IPS-20b (cell line): ENCODE data around the gene STH.
"Not testable (repeated sequence)": the region's sequence is repeated elsewhere in the genome, so short reads cannot be mapped to it uniquely, and the experiment has no call there.

ENCODE experiments used
- H3K27ac ChIP-seq: one replicate; pipeline ENCODE4 v1.5.1; 2013; ENCODE audit warnings: low read length
- H3K27me3 ChIP-seq: 2 replicates; pipeline ENCODE4 v1.6.1; 2013; ENCODE audit warnings: mild to moderate bottlenecking, low read length, inconsistent platforms; ENCODE audit not compliant: insufficient read depth
- H3K36me3 ChIP-seq: 2 replicates; pipeline ENCODE4 v1.6.1; 2013; ENCODE audit warnings: low read depth, mild to moderate bottlenecking, inconsistent platforms, low read length, moderate library complexity; ENCODE audit not compliant: insufficient read depth
- H3K4me1 ChIP-seq: 2 replicates; pipeline ENCODE4 v1.6.1; 2013; ENCODE audit warnings: mild to moderate bottlenecking, control low read depth, inconsistent platforms, low read length, moderate library complexity; ENCODE audit not compliant: insufficient read depth
- H3K4me3 ChIP-seq: 2 replicates; pipeline ENCODE4 v1.5.1; 2013; ENCODE audit warnings: mild to moderate bottlenecking, low read length, inconsistent platforms
- H3K9ac ChIP-seq: 2 replicates; pipeline ENCODE4 v1.6.1; 2013; ENCODE audit warnings: low read depth, mild to moderate bottlenecking, inconsistent platforms, low read length, moderate library complexity
- H3K9me3 ChIP-seq: 2 replicates; pipeline ENCODE4 v1.6.1; 2013; ENCODE audit warnings: mild to moderate bottlenecking, low read depth, low read length, inconsistent platforms; ENCODE audit not compliant: insufficient read depth

Gene STH

DNA sequence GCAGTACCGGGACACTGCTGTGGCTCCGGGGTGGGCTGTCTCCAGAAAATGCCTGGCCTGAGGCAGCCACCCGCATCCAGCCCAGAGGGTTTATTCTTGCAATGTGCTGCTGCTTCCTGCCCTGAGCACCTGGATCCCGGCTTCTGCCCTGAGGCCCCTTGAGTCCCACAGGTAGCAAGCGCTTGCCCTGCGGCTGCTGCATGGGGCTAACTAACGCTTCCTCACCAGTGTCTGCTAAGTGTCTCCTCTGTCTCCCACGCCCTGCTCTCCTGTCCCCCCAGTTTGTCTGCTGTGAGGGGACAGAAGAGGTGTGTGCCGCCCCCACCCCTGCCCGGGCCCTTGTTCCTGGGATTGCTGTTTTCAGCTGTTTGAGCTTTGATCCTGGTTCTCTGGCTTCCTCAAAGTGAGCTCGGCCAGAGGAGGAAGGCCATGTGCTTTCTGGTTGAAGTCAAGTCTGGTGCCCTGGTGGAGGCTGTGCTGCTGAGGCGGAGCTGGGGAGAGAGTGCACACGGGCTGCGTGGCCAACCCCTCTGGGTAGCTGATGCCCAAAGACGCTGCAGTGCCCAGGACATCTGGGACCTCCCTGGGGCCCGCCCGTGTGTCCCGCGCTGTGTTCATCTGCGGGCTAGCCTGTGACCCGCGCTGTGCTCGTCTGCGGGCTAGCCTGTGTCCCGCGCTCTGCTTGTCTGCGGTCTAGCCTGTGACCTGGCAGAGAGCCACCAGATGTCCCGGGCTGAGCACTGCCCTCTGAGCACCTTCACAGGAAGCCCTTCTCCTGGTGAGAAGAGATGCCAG is 12.9 kb downstream of the STH start:
- Histone ChIP-seq H3K4me1 (no peaks in the 10 kb centered on the region), H3K36me3 (no peaks in the 10 kb centered on the region), H3K9ac (no peak overlapping the region), H3K4me3 (no peak overlapping the region), H3K9me3 (no peaks in the 10 kb centered on the region), H3K27me3 (no peaks in the 10 kb centered on the region), H3K27ac (no peak overlapping the region)

DNA sequence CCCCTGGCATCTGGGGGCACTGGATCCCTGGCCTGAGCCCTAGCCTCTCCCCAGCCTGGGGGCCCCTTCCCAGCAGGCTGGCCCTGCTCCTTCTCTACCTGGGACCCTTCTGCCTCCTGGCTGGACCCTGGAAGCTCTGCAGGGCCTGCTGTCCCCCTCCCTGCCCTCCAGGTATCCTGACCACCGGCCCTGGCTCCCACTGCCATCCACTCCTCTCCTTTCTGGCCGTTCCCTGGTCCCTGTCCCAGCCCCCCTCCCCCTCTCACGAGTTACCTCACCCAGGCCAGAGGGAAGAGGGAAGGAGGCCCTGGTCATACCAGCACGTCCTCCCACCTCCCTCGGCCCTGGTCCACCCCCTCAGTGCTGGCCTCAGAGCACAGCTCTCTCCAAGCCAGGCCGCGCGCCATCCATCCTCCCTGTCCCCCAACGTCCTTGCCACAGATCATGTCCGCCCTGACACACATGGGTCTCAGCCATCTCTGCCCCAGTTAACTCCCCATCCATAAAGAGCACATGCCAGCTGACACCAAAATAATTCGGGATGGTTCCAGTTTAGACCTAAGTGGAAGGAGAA is 13.5 kb downstream of the STH start:
- Histone ChIP-seq H3K4me3 (no peak overlapping the region), H3K36me3 (no peaks in the 10 kb centered on the region), H3K9ac (no peak overlapping the region), H3K4me1 (no peaks in the 10 kb centered on the region), H3K27ac (no peak overlapping the region), H3K9me3 (no peaks in the 10 kb centered on the region), H3K27me3 (no peaks in the 10 kb centered on the region)

DNA sequence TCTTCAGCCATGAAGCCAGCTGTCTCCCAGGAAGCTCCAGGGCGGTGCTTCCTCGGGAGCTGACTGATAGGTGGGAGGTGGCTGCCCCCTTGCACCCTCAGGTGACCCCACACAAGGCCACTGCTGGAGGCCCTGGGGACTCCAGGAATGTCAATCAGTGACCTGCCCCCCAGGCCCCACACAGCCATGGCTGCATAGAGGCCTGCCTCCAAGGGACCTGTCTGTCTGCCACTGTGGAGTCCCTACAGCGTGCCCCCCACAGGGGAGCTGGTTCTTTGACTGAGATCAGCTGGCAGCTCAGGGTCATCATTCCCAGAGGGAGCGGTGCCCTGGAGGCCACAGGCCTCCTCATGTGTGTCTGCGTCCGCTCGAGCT is 14.1 kb downstream of the STH start:
- no peaks in the 10 kb centered on the region for H3K4me1 ChIP-seq
- H3K27ac ChIP-seq: no peak overlapping the region
- no peak overlapping the region for H3K4me3 ChIP-seq
- H3K9me3 ChIP-seq: no peaks in the 10 kb centered on the region
- H3K27me3 ChIP-seq: no peaks in the 10 kb centered on the region
- no peaks in the 10 kb centered on the region for H3K36me3 ChIP-seq
- H3K9ac ChIP-seq: no peak overlapping the region

DNA sequence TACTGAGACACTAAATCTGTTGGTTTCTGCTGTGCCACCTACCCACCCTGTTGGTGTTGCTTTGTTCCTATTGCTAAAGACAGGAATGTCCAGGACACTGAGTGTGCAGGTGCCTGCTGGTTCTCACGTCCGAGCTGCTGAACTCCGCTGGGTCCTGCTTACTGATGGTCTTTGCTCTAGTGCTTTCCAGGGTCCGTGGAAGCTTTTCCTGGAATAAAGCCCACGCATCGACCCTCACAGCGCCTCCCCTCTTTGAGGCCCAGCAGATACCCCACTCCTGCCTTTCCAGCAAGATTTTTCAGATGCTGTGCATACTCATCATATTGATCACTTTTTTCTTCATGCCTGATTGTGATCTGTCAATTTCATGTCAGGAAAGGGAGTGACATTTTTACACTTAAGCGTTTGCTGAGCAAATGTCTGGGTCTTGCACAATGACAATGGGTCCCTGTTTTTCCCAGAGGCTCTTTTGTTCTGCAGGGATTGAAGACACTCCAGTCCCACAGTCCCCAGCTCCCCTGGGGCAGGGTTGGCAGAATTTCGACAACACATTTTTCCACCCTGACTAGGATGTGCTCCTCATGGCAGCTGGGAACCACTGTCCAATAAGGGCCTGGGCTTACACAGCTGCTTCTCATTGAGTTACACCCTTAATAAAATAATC is 14.6 kb downstream of the STH start:
- Histone ChIP-seq H3K9ac (no peak overlapping the region), H3K9me3 (no peaks in the 10 kb centered on the region), H3K4me3 (no peak overlapping the region), H3K4me1 (no peaks in the 10 kb centered on the region), H3K27me3 (no peaks in the 10 kb centered on the region), H3K36me3 (no peaks in the 10 kb centered on the region), H3K27ac (no peak overlapping the region)

DNA sequence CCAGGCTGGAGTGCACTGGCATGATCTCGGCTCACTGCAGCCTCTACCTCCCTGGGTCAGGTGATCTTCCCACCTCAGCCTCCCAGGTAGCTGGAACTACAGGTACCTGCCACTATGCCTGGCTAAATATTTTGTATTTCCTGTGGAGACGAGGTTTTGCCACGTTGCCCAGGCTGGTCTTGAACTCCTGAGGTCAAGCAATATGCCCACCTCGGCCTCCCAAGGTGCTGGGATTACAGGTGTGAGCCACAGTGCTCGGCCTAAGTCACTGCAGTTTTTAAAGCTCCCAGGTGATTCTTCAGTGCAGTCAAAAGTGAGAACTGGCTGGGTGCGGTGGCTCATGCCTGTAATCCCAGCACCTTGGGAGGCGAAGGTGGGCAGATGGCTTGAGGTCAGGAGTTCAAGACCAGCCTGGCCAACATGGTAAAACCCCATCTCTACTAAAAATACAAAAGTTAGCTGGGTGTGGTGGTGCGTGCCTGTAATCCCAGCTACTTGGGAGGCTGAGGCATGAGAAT is 20.4 kb downstream of the STH start:
- H3K9me3 ChIP-seq, H3K36me3 ChIP-seq, H3K27ac ChIP-seq, H3K4me1 ChIP-seq, H3K4me3 ChIP-seq, H3K9ac ChIP-seq, H3K27me3 ChIP-seq: not testable (repeated sequence)

DNA sequence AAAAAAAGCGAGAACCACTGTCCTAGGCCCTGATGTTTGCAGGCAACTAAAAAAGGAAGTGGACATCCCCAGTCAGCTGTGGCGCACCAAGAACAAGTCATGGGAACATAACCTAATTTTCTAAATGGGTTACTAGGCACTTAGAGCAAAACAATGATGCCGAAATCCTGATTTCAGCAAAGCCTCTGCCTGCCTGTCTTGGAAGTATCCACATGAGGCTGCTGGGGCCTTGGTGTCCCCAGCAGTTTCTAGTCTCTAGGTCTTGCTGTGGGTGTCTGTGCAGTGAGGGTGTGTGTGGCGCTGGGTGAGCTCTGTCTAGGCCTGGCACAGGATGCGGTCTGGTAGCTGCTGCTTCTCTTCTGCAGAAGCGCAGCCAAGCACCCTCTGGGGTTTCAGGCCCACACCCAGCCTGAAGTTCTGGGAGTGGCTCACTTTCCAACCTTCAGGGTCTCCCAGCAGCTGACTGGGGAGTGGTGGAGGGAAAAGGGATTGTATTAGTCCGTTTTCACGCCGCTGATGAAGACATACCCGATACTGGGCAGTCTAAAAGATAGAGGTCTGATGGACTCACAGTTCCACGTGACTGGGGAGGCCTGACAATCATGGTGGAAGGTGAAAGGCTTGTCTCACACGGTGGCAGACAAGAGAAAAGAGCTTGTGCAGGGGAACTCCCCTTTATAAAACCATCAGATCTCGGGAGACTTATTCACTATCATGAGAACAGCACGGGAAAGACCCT is 21.1 kb downstream of the STH start:
- Histone ChIP-seq H3K27me3 (no peaks in the 10 kb centered on the region), H3K4me3 (no peak overlapping the region), H3K4me1 (no peaks in the 10 kb centered on the region), H3K9me3 (no peaks in the 10 kb centered on the region), H3K9ac (no peak overlapping the region), H3K27ac (no peak overlapping the region), H3K36me3 (peaks cover 3% of the 10 kb centered on the region; the same call in 1 of the 2 replicates)

DNA sequence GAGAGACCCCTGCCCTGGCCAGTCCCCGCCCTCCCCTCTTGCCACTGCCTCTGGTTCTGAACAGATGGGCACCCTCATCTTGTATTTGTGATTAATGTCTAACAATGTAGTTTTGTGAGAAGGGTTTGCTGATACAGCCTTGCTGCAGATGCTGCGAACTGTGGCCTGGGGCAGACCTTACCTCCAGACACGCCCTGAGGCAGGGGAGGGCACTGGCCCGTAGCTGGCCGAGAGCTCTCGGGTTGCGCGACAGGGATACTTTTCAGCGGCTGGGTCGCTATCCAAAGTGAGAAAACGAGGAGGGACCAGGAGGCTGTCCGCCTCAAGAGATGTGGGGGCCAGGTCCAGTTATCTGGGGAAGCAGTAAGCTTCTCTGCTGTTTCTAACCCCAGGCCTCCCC is 21.9 kb downstream of the STH start:
- H3K36me3 ChIP-seq: peaks cover 3% of the 10 kb centered on the region; the same call in 1 of the 2 replicates
- H3K9me3 ChIP-seq: no peaks in the 10 kb centered on the region
- H3K4me3 ChIP-seq: no peak overlapping the region
- no peaks in the 10 kb centered on the region for H3K27me3 ChIP-seq
- H3K27ac ChIP-seq: no peak overlapping the region
- no peak overlapping the region for H3K9ac ChIP-seq
- no peaks in the 10 kb centered on the region for H3K4me1 ChIP-seq

DNA sequence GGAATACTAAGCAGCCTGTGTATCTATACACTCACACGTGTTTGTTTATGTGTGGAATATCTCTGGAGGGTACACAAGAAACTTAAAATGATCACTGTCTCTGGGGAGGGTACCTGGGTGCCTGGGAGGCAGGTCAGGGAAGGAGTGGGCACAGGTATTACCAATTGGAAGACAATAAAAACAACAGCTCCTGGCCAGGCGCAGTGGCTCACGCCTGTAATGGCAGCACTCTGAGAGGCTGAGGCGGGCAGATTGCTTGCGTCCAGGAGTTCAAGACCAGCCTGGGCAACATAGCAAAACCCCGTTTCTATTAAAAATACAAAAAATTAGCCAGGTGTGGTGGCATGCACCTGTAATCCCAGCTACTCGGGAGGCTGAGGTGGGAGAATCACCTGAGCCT is 24.3 kb downstream of the STH start:
- peaks cover 20% of the 10 kb centered on the region; the same call in 1 of the 2 replicates for H3K36me3 ChIP-seq
- H3K4me3 ChIP-seq, H3K27ac ChIP-seq, H3K27me3 ChIP-seq, H3K9ac ChIP-seq, H3K4me1 ChIP-seq, H3K9me3 ChIP-seq: not testable (repeated sequence)

DNA sequence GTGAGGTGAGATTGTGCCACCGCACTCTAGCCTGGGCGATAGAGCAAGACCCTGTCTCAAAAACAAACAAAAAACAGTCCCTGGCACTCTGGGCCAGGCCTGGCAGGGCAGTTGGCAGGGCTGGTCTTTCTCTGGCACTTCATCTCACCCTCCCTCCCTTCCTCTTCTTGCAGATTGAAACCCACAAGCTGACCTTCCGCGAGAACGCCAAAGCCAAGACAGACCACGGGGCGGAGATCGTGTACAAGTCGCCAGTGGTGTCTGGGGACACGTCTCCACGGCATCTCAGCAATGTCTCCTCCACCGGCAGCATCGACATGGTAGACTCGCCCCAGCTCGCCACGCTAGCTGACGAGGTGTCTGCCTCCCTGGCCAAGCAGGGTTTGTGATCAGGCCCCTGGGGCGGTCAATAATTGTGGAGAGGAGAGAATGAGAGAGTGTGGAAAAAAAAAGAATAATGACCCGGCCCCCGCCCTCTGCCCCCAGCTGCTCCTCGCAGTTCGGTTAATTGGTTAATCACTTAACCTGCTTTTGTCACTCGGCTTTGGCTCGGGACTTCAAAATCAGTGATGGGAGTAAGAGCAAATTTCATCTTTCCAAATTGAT is 24.8 kb downstream of the STH start:
- Histone ChIP-seq H3K4me1 (peaks cover 14% of the 10 kb centered on the region), H3K9me3 (no peaks in the 10 kb centered on the region), H3K36me3 (peaks cover 24% of the 10 kb centered on the region; the same call in 1 of the 2 replicates), H3K4me3 (no peak overlapping the region), H3K9ac (no peak overlapping the region), H3K27me3 (no peaks in the 10 kb centered on the region), H3K27ac (no peak overlapping the region)

DNA sequence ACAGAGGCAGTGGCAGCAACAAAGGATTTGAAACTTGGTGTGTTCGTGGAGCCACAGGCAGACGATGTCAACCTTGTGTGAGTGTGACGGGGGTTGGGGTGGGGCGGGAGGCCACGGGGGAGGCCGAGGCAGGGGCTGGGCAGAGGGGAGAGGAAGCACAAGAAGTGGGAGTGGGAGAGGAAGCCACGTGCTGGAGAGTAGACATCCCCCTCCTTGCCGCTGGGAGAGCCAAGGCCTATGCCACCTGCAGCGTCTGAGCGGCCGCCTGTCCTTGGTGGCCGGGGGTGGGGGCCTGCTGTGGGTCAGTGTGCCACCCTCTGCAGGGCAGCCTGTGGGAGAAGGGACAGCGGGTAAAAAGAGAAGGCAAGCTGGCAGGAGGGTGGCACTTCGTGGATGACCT is 25.5 kb downstream of the STH start:
- Histone ChIP-seq H3K4me1 (peaks cover 16% of the 10 kb centered on the region), H3K9me3 (no peaks in the 10 kb centered on the region), H3K9ac (no peak overlapping the region), H3K27ac (no peak overlapping the region), H3K27me3 (no peaks in the 10 kb centered on the region), H3K36me3 (peaks cover 31% of the 10 kb centered on the region; the same call in 1 of the 2 replicates), H3K4me3 (no peak overlapping the region)

DNA sequence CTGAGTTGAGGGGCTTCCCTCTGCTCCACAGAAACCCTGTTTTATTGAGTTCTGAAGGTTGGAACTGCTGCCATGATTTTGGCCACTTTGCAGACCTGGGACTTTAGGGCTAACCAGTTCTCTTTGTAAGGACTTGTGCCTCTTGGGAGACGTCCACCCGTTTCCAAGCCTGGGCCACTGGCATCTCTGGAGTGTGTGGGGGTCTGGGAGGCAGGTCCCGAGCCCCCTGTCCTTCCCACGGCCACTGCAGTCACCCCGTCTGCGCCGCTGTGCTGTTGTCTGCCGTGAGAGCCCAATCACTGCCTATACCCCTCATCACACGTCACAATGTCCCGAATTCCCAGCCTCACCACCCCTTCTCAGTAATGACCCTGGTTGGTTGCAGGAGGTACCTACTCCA is 26.0 kb downstream of the STH start:
- no peak overlapping the region for H3K27ac ChIP-seq
- H3K36me3 ChIP-seq: peaks cover 36% of the 10 kb centered on the region; the same call in 1 of the 2 replicates
- peaks cover 16% of the 10 kb centered on the region for H3K4me1 ChIP-seq
- H3K4me3 ChIP-seq: no peak overlapping the region
- H3K27me3 ChIP-seq: no peaks in the 10 kb centered on the region
- no peaks in the 10 kb centered on the region for H3K9me3 ChIP-seq
- no peak overlapping the region for H3K9ac ChIP-seq
